Measurements from ENCODE around the gene MRPS23.

DNA sequence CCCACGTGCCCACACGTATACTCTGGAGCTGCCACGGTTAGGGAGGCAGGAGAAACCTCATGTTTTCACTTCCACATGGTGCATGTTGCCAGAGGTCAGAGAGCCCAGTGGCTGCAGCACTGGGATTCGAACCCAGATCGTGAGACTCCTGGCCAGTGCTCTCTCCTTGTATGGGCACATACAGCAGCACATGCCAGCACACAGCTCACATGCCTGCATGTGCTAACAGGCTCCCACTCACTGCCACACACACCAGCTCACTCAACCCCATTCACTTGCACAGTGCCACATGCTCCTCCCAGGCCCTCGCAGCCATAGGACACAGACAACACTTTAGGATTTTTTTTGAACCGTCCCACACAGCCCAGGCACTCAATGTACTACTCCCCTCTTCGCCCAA is 49.5 kb upstream of the MRPS23 start:
- TF ChIP-seq, protein P1, sequence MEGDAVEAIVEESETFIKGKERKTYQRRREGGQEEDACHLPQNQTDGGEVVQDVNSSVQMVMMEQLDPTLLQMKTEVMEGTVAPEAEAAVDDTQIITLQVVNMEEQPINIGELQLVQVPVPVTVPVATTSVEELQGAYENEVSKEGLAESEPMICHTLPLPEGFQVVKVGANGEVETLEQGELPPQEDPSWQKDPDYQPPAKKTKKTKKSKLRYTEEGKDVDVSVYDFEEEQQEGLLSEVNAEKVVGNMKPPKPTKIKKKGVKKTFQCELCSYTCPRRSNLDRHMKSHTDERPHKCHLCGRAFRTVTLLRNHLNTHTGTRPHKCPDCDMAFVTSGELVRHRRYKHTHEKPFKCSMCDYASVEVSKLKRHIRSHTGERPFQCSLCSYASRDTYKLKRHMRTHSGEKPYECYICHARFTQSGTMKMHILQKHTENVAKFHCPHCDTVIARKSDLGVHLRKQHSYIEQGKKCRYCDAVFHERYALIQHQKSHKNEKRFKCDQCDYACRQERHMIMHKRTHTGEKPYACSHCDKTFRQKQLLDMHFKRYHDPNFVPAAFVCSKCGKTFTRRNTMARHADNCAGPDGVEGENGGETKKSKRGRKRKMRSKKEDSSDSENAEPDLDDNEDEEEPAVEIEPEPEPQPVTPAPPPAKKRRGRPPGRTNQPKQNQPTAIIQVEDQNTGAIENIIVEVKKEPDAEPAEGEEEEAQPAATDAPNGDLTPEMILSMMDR (conservative IDR thresholded peaks at IDR 0.05; ENCODE audit: low read depth in 2 of 2), result no peak
- TF ChIP-seq, protein P2, sequence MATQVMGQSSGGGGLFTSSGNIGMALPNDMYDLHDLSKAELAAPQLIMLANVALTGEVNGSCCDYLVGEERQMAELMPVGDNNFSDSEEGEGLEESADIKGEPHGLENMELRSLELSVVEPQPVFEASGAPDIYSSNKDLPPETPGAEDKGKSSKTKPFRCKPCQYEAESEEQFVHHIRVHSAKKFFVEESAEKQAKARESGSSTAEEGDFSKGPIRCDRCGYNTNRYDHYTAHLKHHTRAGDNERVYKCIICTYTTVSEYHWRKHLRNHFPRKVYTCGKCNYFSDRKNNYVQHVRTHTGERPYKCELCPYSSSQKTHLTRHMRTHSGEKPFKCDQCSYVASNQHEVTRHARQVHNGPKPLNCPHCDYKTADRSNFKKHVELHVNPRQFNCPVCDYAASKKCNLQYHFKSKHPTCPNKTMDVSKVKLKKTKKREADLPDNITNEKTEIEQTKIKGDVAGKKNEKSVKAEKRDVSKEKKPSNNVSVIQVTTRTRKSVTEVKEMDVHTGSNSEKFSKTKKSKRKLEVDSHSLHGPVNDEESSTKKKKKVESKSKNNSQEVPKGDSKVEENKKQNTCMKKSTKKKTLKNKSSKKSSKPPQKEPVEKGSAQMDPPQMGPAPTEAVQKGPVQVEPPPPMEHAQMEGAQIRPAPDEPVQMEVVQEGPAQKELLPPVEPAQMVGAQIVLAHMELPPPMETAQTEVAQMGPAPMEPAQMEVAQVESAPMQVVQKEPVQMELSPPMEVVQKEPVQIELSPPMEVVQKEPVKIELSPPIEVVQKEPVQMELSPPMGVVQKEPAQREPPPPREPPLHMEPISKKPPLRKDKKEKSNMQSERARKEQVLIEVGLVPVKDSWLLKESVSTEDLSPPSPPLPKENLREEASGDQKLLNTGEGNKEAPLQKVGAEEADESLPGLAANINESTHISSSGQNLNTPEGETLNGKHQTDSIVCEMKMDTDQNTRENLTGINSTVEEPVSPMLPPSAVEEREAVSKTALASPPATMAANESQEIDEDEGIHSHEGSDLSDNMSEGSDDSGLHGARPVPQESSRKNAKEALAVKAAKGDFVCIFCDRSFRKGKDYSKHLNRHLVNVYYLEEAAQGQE (IDR thresholded peaks at IDR 0.05; ENCODE audit: unreplicated experiment), result no peak
- TF ChIP-seq EZH2 (IDR thresholded peaks at IDR 0.05; ENCODE audit: low read depth, unreplicated experiment) (no peak), POLR2AphosphoS5 (IDR thresholded peaks at IDR 0.05; ENCODE audit: low read depth) (no peak)
